PC-9 (cell line): ENCODE measurements around the gene SLC25A21. TPM values are rescaled to one million over a fixed set of nuclear protein-coding genes. Genes with fewer than 3 reads are reported as not detected.

Source experiments
- BruUV-seq: library from RNA; stranded (reverse); fragments of 400-500 nt; replicated peaks from 2 replicates; lab custom pipeline; 2021; lab: Mats Ljungman, UMichigan
- CTCF ChIA-PET: fragments of 300-600 bp; sonication (Branson Sonifier 250); formaldehyde crosslinking; loops from one replicate; lab custom pipeline; 2022; ENCODE audit warnings: antibody characterized with exemption; lab: Charles Lee
- POLR2A ChIA-PET: fragments of 300-600 bp; sonication (Branson Sonifier 250); formaldehyde crosslinking; loops from one replicate; lab custom pipeline; 2022; ENCODE audit warnings: antibody characterized with exemption; ENCODE audit not compliant: unreplicated experiment; lab: Charles Lee
- DNase-seq, 2 experiments: peaks; one replicate each; pipeline versions ENCODE4 v3.0.0 to v3.0.0-alpha.2; 2015 to 2022; ENCODE audit warnings: mixed read lengths in 1 of 2
- H2AFZ ChIP-seq: fragments of 200-600 bp; sonication (generic); 2 replicates; pipeline ENCODE4 v1.8.1; 2017; ENCODE audit warnings: antibody characterized with exemption
- H3F3A ChIP-seq: fragments of 200-600 bp; sonication (generic); 2 replicates; pipeline ENCODE4 v1.8.1; 2017; ENCODE audit warnings: antibody characterized with exemption, mild to moderate bottlenecking, low read depth; ENCODE audit not compliant: insufficient read depth
- H3K27ac ChIP-seq: fragments of 200-600 bp; sonication (generic); 2 replicates; pipeline ENCODE4 v1.6.1; 2016; ENCODE audit warnings: mixed run types
- H3K27me3 ChIP-seq: fragments of 200-600 bp; sonication (generic); 2 replicates; pipeline ENCODE4 v1.6.1; 2016; ENCODE audit warnings: low read depth, mixed run types; ENCODE audit not compliant: insufficient read depth
- H3K36me3 ChIP-seq: fragments of 200-600 bp; sonication (generic); 2 replicates; pipeline ENCODE4 v1.6.1; 2016; ENCODE audit warnings: low read depth, mixed run types
- H3K4me1 ChIP-seq: fragments of 200-600 bp; sonication (generic); replicated peaks from 2 replicates; pipeline ENCODE4 v1.6.1; 2016; ENCODE audit warnings: mixed run types; ENCODE audit not compliant: insufficient read depth
- H3K4me2 ChIP-seq: fragments of 200-600 bp; sonication (generic); 2 replicates; pipeline ENCODE4 v1.6.1; 2017; ENCODE audit warnings: mixed run types
- H3K4me3 ChIP-seq: fragments of 200-600 bp; sonication (generic); 2 replicates; pipeline ENCODE4 v1.6.1; 2016; ENCODE audit warnings: mixed run types
- H3K79me2 ChIP-seq: fragments of 200-600 bp; sonication (generic); 2 replicates; pipeline ENCODE4 v1.6.1; 2017; ENCODE audit warnings: low read depth, mixed run types
- H3K9me2 ChIP-seq: fragments of 200-600 bp; sonication (generic); 2 replicates; pipeline ENCODE4 v1.8.1; 2017; ENCODE audit warnings: mild to moderate bottlenecking; ENCODE audit not compliant: insufficient read depth
- H3K9me3 ChIP-seq: fragments of 200-600 bp; sonication (generic); 2 replicates; pipeline ENCODE4 v1.8.1; 2016; ENCODE audit warnings: low read depth; ENCODE audit not compliant: insufficient read depth
- H4K20me1 ChIP-seq: fragments of 200-600 bp; sonication (generic); 2 replicates; pipeline ENCODE4 v1.8.1; 2017; ENCODE audit not compliant: insufficient read depth
- CTCF ChIP-seq: fragments of 200-600 bp; sonication (generic); conservative IDR thresholded peaks from 2 replicates; pipeline ENCODE4 v1.6.1; 2017; ENCODE audit warnings: mixed run types, antibody characterized with exemption, mild to moderate bottlenecking, moderate library complexity
- EZH2 ChIP-seq: fragments of 200-600 bp; sonication (generic); IDR thresholded peaks from 2 replicates; pipeline ENCODE4 v1.8.0; 2017; ENCODE audit warnings: antibody characterized with exemption, low read depth
- intact Hi-C: fragments of 100-400 bp; cut with micrococcal nuclease; formaldehyde crosslinking; loops from one replicate; pipeline ENCODE4 v1.10.0; 2022; ENCODE audit not compliant: unreplicated experiment
- total RNA-seq: library from RNA; stranded (reverse); gene quantifications from 2 replicates; pipeline ENCODE4 v1.2.3, GENCODE V29; 2021

Gene SLC25A21
- total RNA-seq, 1 experiment from 2014 or later: 3.2 TPM

- H3F3A ChIP-seq: no peaks in the 10 kb centered on the region
- POLR2A ChIA-PET: interaction anchor here (0.5 to 0.9 kb wide), 2 partner anchors 273 to 462 kb away, joined by 3 read pairs; no protein-coding TSS in a partner anchor
- H3K9me3 ChIP-seq: no peaks in the 10 kb centered on the region
- H3K9me2 ChIP-seq: no peaks in the 10 kb centered on the region
- intact Hi-C loops: loop anchor here (2.0 to 5.0 kb wide), 3 partner anchors 106 to 456 kb away; no protein-coding TSS in a partner anchor
- TF ChIP-seq EZH2 (no peak), CTCF (no peak)
- no peaks in the 10 kb centered on the region for H4K20me1 ChIP-seq
- no peak for DNase-seq
- H3K27ac ChIP-seq: no peak overlapping the region
- no peaks in the 10 kb centered on the region for H3K27me3 ChIP-seq
- CTCF ChIA-PET: interaction anchor here (0.9 to 1.0 kb wide), 2 partner anchors 13 to 281 kb away, joined by 3 to 6 read pairs; no protein-coding TSS in a partner anchor
- H3K79me2 ChIP-seq: no peaks in the 10 kb centered on the region
- BruUV-seq: no TSS peak
- H3K4me3 ChIP-seq: peak overlapping the region; percentile 85
- H3K4me1 ChIP-seq: no peaks in the 10 kb centered on the region
- H2AFZ ChIP-seq: peak overlapping the region; percentile 96
- H3K36me3 ChIP-seq: no peaks in the 10 kb centered on the region
- peak overlapping the region; percentile 95 for H3K4me2 ChIP-seq
Measured at GRCh38 chr14:36660736-36661505, 511.5 kb downstream of the SLC25A21 start.

DNA sequence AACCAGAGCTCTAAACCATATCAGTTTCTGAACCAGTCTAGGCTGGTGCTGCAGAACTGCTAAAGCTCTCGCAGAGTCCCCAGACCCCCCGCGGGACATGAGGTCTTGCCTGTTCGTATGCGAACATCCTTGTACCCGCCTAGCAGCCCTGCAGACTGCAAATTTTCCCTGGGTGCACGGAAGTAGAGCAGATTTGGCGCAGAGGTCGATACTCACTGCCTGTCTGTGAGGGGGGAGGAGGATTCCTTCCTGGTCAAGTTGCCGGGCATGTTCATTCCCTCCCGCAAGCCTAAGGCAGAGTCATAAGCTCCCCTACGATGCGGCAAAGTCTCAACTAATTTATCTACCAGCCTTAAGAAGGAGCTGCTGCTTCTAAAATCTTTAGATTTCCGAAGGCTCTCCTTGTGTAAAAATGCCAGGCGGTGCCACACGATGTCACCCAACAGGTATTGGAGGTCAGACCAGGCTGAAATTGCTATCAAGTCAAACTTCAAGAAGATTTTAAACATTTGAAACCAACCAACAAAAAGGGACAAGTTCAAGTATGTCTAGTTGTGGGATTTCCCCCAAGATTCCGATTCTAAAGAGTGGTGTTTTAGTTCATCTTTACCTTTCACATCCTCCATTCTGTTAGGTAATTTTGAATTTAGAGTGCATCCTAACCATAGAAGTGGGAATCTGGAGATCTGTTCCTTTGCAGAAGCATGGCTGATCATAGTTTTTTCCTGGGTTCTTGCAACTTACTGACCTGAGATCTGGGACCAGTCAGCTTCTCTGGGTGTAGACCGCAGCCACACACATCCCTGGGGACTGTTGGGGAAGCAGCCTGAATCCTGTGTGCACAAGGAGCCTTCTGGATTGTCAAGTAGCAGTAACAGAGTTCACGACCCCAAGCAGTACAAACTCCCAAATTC is 512.3 kb downstream of the SLC25A21 start:
- CTCF ChIA-PET: interaction anchor here (0.6 kb wide), 1 partner anchor 130 kb away, joined by 3 read pairs; no protein-coding TSS in a partner anchor
- H3K27me3 ChIP-seq: no peaks in the 10 kb centered on the region

More for the DNA sequence above, 512.3 kb downstream of the SLC25A21 start:
- H3K4me3 ChIP-seq: no peak overlapping the region
- no peaks in the 10 kb centered on the region for H4K20me1 ChIP-seq
- H3K27ac ChIP-seq: no peak overlapping the region
- no TSS peak for BruUV-seq
- no peaks in the 10 kb centered on the region for H3K4me1 ChIP-seq
- H3K9me2 ChIP-seq: no peaks in the 10 kb centered on the region
- H3K4me2 ChIP-seq: no peak overlapping the region
- no peaks in the 10 kb centered on the region for H3K36me3 ChIP-seq
- no peaks in the 10 kb centered on the region for H3F3A ChIP-seq
- no peak overlapping the region for H2AFZ ChIP-seq
- intact Hi-C loops: loop anchor here (2.0 to 5.0 kb wide), 3 partner anchors 107 to 457 kb away; no protein-coding TSS in a partner anchor
- POLR2A ChIA-PET: no interaction called here
- H3K79me2 ChIP-seq: no peaks in the 10 kb centered on the region
- TF ChIP-seq CTCF (no peak), EZH2 (no peak)
- no peaks in the 10 kb centered on the region for H3K9me3 ChIP-seq
- no peak for DNase-seq
